Fibroblast of the aortic adventitia (primary cell): ENCODE results near the gene TEX2. TPM values are rescaled to one million over a fixed set of nuclear protein-coding genes. Genes with fewer than 3 reads are reported as not detected.
A peak's percentile ranks its signal among the peaks of the same experiment; 100 is the strongest.

ENCODE experiments used
- DNase-seq: peaks from one replicate; pipeline ENCODE4 v3.0.0-alpha.2; 2010; ENCODE audit warnings: low read depth
- H3K4me3 ChIP-seq: 2 replicates; pipeline ENCODE4 v1.5.1; 2011; ENCODE audit warnings: low read depth, mild to moderate bottlenecking, control low read depth, low read length, moderate library complexity
- CTCF ChIP-seq: IDR thresholded peaks from 2 replicates; pipeline ENCODE4 v1.5.1; 2011; ENCODE audit warnings: mild to moderate bottlenecking, low read length, control low read depth, inconsistent platforms; ENCODE audit not compliant: insufficient read depth
- total RNA-seq: library from RNA; depleted of rRNA; stranded (reverse); fragments of >200 nt; gene quantifications from 2 replicates; pipeline ENCODE4 v1.2.3, GENCODE V29; 2012; ENCODE audit warnings: low replicate concordance

The TEX2 gene
- total RNA-seq, 1 donor, result 24.6 TPM

- no peak overlapping the region for H3K4me3 ChIP-seq
- no peak for TF ChIP-seq CTCF
- DNase-seq, result no peak
Measured at GRCh38 chr17:64166876-64167275, 96.2 kb downstream of the TEX2 start.

GRCh38 chr17:64165347-64165746 is 97.7 kb downstream of the TEX2 start:
- DNase-seq, result no peak
- TF ChIP-seq CTCF, result no peak

GRCh38 chr17:64164596-64165285 is 98.3 kb downstream of the TEX2 start:
- H3K4me3 ChIP-seq, result no peak overlapping the region
- TF ChIP-seq CTCF, result no peak
- peak; percentile 64 for DNase-seq

More at GRCh38 chr17:64165347-64165746, 97.7 kb downstream of the TEX2 start:
- H3K4me3 ChIP-seq, result no peak overlapping the region

- TF ChIP-seq CTCF, result no peak
- no peak overlapping the region for H3K4me3 ChIP-seq
- no peak for DNase-seq
Measured at GRCh38 chr17:64163468-64163867, 99.6 kb downstream of the TEX2 start.

- no peak for TF ChIP-seq CTCF
- no peak overlapping the region for H3K4me3 ChIP-seq
- DNase-seq, result no peak
Measured at GRCh38 chr17:64162554-64162953, 100.5 kb downstream of the TEX2 start.

- TF ChIP-seq CTCF, result no peak
- DNase-seq, result no peak
- H3K4me3 ChIP-seq, result no peak overlapping the region
Measured at GRCh38 chr17:64161380-64162176, 101.5 kb downstream of the TEX2 start.
